ENCODE results near the gene MTFR1L.
A peak's percentile ranks its signal among the peaks of the same experiment; 100 is the strongest.

Gene MTFR1L

GRCh38 chr1:25807480-25808390 lies 12.0 kb upstream of the MTFR1L start:
- no peaks in the 10 kb centered on the region for H3K9me3 ChIP-seq
- no peak overlapping the region for H3K4me3 ChIP-seq (ENCODE audit: low read depth in 1 of 2, low read length in 1 of 2)
- TF ChIP-seq CTCF (IDR thresholded peaks at IDR 0.05) = no peak
- peaks cover 12 to 16% of the 10 kb centered on the region in 2 experiments for H3K4me1 ChIP-seq (ENCODE audit: control insufficient read depth in 1 of 2, insufficient read depth in 1 of 2, low read depth in 1 of 2, low read length in 1 of 2)
- no peak overlapping the region for H3K27ac ChIP-seq
- peaks cover 12% of the 10 kb centered on the region for H3K36me3 ChIP-seq
- H3K27me3 ChIP-seq = no peaks in the 10 kb centered on the region

GRCh38 chr1:25808481-25809244 lies 11.1 kb upstream of the MTFR1L start:
- Histone ChIP-seq H3K36me3 (peaks cover 12% of the 10 kb centered on the region), H3K4me1 (ENCODE audit: control insufficient read depth in 1 of 2, insufficient read depth in 1 of 2, low read depth in 1 of 2, low read length in 1 of 2) (peaks cover 12 to 16% of the 10 kb centered on the region in 2 experiments)

GRCh38 chr1:25809283-25809926 lies 10.3 kb upstream of the MTFR1L start:
- peaks cover 12 to 16% of the 10 kb centered on the region in 2 experiments for H3K4me1 ChIP-seq (ENCODE audit: control insufficient read depth in 1 of 2, insufficient read depth in 1 of 2, low read depth in 1 of 2, low read length in 1 of 2)
- H3K27me3 ChIP-seq = no peaks in the 10 kb centered on the region
- H3K4me3 ChIP-seq (ENCODE audit: low read depth in 1 of 2, low read length in 1 of 2) = peak overlapping the region in 1 of 2 experiments; percentile 15
- H3K36me3 ChIP-seq = peaks cover 19% of the 10 kb centered on the region
- H3K9me3 ChIP-seq = no peaks in the 10 kb centered on the region
- H3K27ac ChIP-seq = peak overlapping the region; percentile 31
- no peak for TF ChIP-seq CTCF (IDR thresholded peaks at IDR 0.05)

More at GRCh38 chr1:25808481-25809244, 11.1 kb upstream of the MTFR1L start:
- no peak overlapping the region for H3K27ac ChIP-seq
- H3K9me3 ChIP-seq = no peaks in the 10 kb centered on the region
- no peaks in the 10 kb centered on the region for H3K27me3 ChIP-seq
- no peak for TF ChIP-seq CTCF (IDR thresholded peaks at IDR 0.05)
- no peak overlapping the region for H3K4me3 ChIP-seq (ENCODE audit: low read depth in 1 of 2, low read length in 1 of 2)

GRCh38 chr1:25809929-25810328 lies 9.8 kb upstream of the MTFR1L start:
- no peak for TF ChIP-seq CTCF (IDR thresholded peaks at IDR 0.05)
- H3K27ac ChIP-seq = peak overlapping the region; percentile 31
- H3K27me3 ChIP-seq = no peaks in the 10 kb centered on the region
- H3K4me3 ChIP-seq (ENCODE audit: low read depth in 1 of 2, low read length in 1 of 2) = peak overlapping the region in 1 of 2 experiments; percentile 15
- H3K9me3 ChIP-seq = no peaks in the 10 kb centered on the region
- H3K4me1 ChIP-seq (ENCODE audit: control insufficient read depth in 1 of 2, insufficient read depth in 1 of 2, low read depth in 1 of 2, low read length in 1 of 2) = peaks cover 12 to 16% of the 10 kb centered on the region in 2 experiments
- H3K36me3 ChIP-seq = peaks cover 19% of the 10 kb centered on the region
